Lower lobe of right lung (tissue), 2 donors: ENCODE measurements around the gene GPATCH1. TPM values are rescaled to one million over a fixed set of nuclear protein-coding genes. Genes with fewer than 3 reads are reported as not detected.

Experiments
- ATAC-seq, 2 donors: fragments of 200-7000 bp; cut with Tn5 transposase; one replicate each; pipeline ENCODE4 v1.9.1; 2020 to 2022; ENCODE audit warnings: mild to moderate bottlenecking in 2 of 2, moderate library complexity in 2 of 2
- DNase-seq: peaks from one replicate; pipeline ENCODE4 v3.0.0-alpha.2; 2020
- H3K27ac ChIP-seq: fragments of 200-600 bp; one replicate; pipeline ENCODE4 v1.8.0; 2022
- H3K27me3 ChIP-seq: fragments of 200-600 bp; one replicate; pipeline ENCODE4 v1.8.0; 2022; ENCODE audit warnings: low read depth
- H3K36me3 ChIP-seq: fragments of 200-600 bp; one replicate; pipeline ENCODE4 v1.8.0; 2022; ENCODE audit warnings: mild to moderate bottlenecking
- H3K4me1 ChIP-seq: fragments of 200-600 bp; one replicate; pipeline ENCODE4 v1.8.0; 2022
- H3K4me3 ChIP-seq: fragments of 200-600 bp; one replicate; pipeline ENCODE4 v1.8.0; 2022; ENCODE audit warnings: mild to moderate bottlenecking
- H3K9me3 ChIP-seq: fragments of 200-600 bp; one replicate; pipeline ENCODE4 v1.8.0; 2022
- intact Hi-C: fragments of 100-400 bp; cut with DNase I; formaldehyde crosslinking; loops from one replicate; pipeline ENCODE4 v1.11.0; 2022
- total RNA-seq: library from RNA; stranded (reverse); fragmentation: NEBNext Ultra II Directional; extraction: Animal tissue kit (Norgen Biotek cat#: 25700); gene quantifications from one replicate; pipeline ENCODE4 v1.2.1, GENCODE V29; 2021
- TF ChIP-seq, protein P1 (sequence below): fragments of 200-600 bp; IDR thresholded peaks from one replicate; pipeline ENCODE4 v1.8.0; 2022; ENCODE audit warnings: antibody characterized with exemption, mild to moderate bottlenecking
- donor health status: DM: no; HTN: yes; CAD: no; lungs with severe emphysema.

Gene GPATCH1
- total RNA-seq, 1 donor from 2014 or later: 8.4 TPM

DNA sequence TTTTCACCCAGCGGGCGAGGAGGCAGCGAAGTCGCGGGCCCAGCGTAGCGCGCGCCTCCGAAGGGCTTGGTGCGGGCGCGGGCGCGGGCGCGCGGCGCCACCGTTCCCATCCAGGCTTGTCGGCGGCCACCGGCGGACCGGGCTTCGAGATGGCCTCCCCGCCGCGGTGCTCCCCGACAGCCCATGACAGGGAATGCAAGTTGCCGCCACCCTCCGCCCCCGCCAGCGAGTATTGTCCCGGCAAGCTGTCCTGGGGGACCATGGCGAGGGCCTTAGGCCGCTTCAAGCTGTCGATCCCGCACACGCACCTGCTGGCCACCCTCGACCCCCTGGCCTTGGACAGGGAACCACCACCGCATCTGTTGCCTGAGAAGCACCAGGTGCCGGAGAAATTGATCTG lies 51.0 kb downstream of the GPATCH1 start, which contains the start of gene WDR88:
WDR88 (plus strand) TSS at position 94 of the 400 bp plus-strand sequence; CDS start at position 150, 56 bp downstream.
- peak in 1 of 2 donors; percentile 17 for ATAC-seq
- no peak within 1 kb of the TSS for H3K4me3 ChIP-seq
- H3K27me3 ChIP-seq: peaks cover 29% of the 10 kb centered on the region
- DNase-seq: no peak
- H3K9me3 ChIP-seq: no peaks in the 10 kb centered on the region
- TF ChIP-seq, protein P1, sequence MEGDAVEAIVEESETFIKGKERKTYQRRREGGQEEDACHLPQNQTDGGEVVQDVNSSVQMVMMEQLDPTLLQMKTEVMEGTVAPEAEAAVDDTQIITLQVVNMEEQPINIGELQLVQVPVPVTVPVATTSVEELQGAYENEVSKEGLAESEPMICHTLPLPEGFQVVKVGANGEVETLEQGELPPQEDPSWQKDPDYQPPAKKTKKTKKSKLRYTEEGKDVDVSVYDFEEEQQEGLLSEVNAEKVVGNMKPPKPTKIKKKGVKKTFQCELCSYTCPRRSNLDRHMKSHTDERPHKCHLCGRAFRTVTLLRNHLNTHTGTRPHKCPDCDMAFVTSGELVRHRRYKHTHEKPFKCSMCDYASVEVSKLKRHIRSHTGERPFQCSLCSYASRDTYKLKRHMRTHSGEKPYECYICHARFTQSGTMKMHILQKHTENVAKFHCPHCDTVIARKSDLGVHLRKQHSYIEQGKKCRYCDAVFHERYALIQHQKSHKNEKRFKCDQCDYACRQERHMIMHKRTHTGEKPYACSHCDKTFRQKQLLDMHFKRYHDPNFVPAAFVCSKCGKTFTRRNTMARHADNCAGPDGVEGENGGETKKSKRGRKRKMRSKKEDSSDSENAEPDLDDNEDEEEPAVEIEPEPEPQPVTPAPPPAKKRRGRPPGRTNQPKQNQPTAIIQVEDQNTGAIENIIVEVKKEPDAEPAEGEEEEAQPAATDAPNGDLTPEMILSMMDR: no peak
- H3K27ac ChIP-seq: no peak within 1 kb of the TSS
- intact Hi-C loops: no loop called here
- no peaks in the 10 kb centered on the region for H3K4me1 ChIP-seq
- H3K36me3 ChIP-seq: peaks cover 48% of the 10 kb centered on the region

DNA sequence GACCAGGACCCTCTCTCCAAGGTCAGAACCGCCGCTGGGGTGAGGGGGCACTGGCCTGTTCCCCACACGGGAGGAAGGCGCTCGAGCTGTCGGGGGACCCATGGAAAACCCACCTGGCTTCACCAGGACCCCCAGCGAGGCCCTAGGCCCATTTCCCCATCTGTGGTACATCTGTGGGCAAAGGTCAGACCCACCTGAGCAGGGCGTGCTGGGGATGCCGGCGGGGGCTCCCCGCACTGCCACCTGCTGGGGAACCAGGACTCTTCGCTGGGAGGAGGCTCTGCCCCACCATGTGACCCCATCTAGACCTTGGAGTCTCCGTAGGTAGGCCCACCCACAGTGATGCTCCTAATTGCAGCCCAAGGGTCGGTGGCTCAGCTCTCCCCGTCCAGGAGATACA lies 51.4 kb downstream of the GPATCH1 start:
- peaks cover 30% of the 10 kb centered on the region for H3K27me3 ChIP-seq
- no peaks in the 10 kb centered on the region for H3K4me1 ChIP-seq
- TF ChIP-seq, protein P1: no peak
- peak in 1 of 2 donors; percentile 47 for ATAC-seq
- H3K27ac ChIP-seq: no peak overlapping the region
- DNase-seq: no peak
- H3K9me3 ChIP-seq: no peaks in the 10 kb centered on the region
- no peak overlapping the region for H3K4me3 ChIP-seq
- peaks cover 44% of the 10 kb centered on the region for H3K36me3 ChIP-seq
- intact Hi-C loops: no loop called here

DNA sequence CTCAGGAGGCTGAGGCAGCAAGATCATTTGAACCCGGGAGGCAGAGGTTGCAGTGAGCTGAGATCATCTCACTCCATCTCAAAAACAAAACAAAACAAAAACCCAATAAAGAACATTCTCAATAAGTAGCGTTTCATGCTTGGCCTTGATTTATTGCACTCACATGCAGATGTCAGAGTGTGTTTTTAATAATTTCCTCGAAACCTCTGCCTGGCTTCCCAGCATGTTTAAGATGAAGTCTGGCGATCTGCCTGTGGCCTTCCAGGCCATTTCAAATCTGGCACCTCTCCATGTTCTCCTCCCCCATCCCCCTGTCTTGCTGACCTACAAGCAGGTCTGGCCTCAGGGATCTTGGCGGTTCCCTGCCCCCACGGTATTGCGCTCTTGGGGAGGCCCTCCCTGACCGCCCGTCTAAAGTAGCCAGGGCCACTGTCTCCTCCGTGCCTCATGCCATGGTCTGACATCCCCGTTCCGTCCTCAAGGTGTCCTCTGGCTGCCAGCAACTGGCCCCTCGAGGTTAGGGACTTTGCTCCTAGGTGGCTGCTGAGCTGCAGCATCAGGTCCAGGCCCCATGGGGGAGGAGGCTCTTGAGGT lies 52.6 kb downstream of the GPATCH1 start:
- peaks cover 33% of the 10 kb centered on the region for H3K36me3 ChIP-seq
- no peak for DNase-seq
- peaks cover 39% of the 10 kb centered on the region for H3K27me3 ChIP-seq
- intact Hi-C loops: no loop called here
- no peaks in the 10 kb centered on the region for H3K9me3 ChIP-seq
- no peak overlapping the region for H3K4me3 ChIP-seq
- H3K4me1 ChIP-seq: no peaks in the 10 kb centered on the region
- no peak overlapping the region for H3K27ac ChIP-seq
- no peak for ATAC-seq
- TF ChIP-seq, protein P1: no peak

DNA sequence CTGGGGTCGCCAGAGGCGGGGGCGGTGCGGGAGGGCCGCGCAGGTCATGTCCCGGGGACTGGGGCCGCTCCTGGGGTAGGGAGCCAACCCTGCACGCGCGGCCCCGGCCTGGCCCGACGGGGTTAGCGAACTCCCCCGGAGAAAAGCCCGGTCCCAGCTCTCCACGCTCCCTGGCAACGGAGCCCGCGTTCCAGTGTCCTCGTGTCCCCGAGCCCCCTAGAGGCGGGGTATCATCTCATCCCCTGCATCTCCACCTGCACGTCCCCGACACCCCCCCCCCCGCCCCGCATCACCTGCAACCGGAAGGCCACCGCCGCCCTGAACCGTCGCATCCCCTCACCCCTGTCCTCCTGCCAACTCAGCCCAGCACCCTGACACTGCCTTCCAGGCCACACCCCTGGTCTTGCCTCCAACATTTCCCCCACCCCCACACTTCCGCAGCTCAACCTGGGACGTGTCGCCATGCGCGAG lies 53.6 kb downstream of the GPATCH1 start:
- ATAC-seq: no peak

DNA sequence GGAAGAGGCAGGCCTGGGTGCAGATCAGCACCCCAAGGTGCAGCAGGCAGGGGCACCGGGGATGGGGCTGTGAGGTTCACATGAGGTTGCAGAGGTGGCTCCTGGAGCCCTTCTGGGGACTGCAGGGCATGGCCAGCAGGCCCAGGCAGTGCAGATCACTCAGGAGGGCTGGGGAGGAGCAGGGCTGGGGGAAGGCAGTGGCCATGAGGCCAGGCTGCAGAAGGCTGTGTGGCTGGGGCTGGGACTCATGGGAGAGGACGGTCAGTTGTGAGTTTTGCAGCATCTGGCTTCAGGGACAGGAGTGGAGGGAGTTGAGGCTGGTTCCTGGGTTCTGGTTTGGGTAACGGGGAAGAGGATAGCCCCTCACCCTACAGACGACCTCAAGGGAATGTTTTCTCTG lies 58.2 kb downstream of the GPATCH1 start:
- Histone ChIP-seq H3K27ac (no peak overlapping the region), H3K4me1 (peaks cover 5% of the 10 kb centered on the region), H3K36me3 (no peaks in the 10 kb centered on the region), H3K4me3 (no peak overlapping the region), H3K9me3 (no peaks in the 10 kb centered on the region), H3K27me3 (peaks cover 32% of the 10 kb centered on the region)
- intact Hi-C loops: no loop called here
- ATAC-seq (no peak), DNase-seq (no peak)
- TF ChIP-seq, protein P1: no peak

More for the DNA sequence above, 53.6 kb downstream of the GPATCH1 start:
- Histone ChIP-seq H3K4me1 (no peaks in the 10 kb centered on the region), H3K36me3 (peaks cover 22% of the 10 kb centered on the region), H3K27me3 (peaks cover 39% of the 10 kb centered on the region), H3K27ac (no peak overlapping the region), H3K4me3 (no peak overlapping the region), H3K9me3 (no peaks in the 10 kb centered on the region)
- intact Hi-C loops: no loop called here
- no peak for DNase-seq
- TF ChIP-seq, protein P1: no peak
